DND-41 (cell line): ENCODE data around the gene SEC14L5.

Source experiments
- ATAC-seq: fragments of 200-7000 bp; cut with Tn5 transposase; 3 replicates; pipeline ENCODE4 v1.9.1; 2021; ENCODE audit warnings: low read depth; ENCODE audit not compliant: insufficient read depth
- DNase-seq: peaks from one replicate; pipeline ENCODE4 v3.0.0-alpha.2; 2020
- H2AFZ ChIP-seq: 2 replicates; pipeline ENCODE4 v1.6.0; 2012; ENCODE audit warnings: low read depth, low read length
- H3K27ac ChIP-seq: 2 replicates; pipeline ENCODE4 v1.5.1; 2012; ENCODE audit warnings: low read length, inconsistent platforms
- H3K27me3 ChIP-seq: fragments of 200-600 bp; sonication (generic); 2 replicates; pipeline ENCODE4 v1.6.0; 2012; ENCODE audit warnings: low read length, mild to moderate bottlenecking, inconsistent platforms; ENCODE audit not compliant: insufficient read depth, poor library complexity
- H3K36me3 ChIP-seq: 2 replicates; pipeline ENCODE4 v1.5.1; 2012; ENCODE audit warnings: low read length, inconsistent platforms; ENCODE audit not compliant: insufficient read depth
- H3K4me1 ChIP-seq: 2 replicates; pipeline ENCODE4 v1.5.1; 2012; ENCODE audit warnings: mild to moderate bottlenecking, low read length; ENCODE audit not compliant: insufficient read depth
- H3K4me2 ChIP-seq: 2 replicates; pipeline ENCODE4 v1.6.0; 2012; ENCODE audit warnings: mild to moderate bottlenecking, moderate library complexity, low read length, inconsistent platforms; ENCODE audit not compliant: insufficient read depth
- H3K4me3 ChIP-seq, 2 experiments: fragments of 200-600 bp in 1 of 2; shearing (Covaris generic) in 1 of 2; 2 replicates each; pipeline ENCODE4 v1.5.1; 2012 to 2016; ENCODE audit warnings: inconsistent platforms in 2 of 2, low read length in 2 of 2, mild to moderate bottlenecking in 2 of 2, low read depth in 1 of 2, moderate library complexity in 1 of 2
- H3K79me2 ChIP-seq: 2 replicates; pipeline ENCODE4 v1.6.0; 2012; ENCODE audit warnings: low read length, inconsistent platforms; ENCODE audit not compliant: insufficient read depth
- H3K9ac ChIP-seq: 2 replicates; pipeline ENCODE4 v1.6.0; 2012; ENCODE audit warnings: low read depth, mild to moderate bottlenecking, inconsistent platforms, low read length, moderate library complexity
- H3K9me3 ChIP-seq: 2 replicates; pipeline ENCODE4 v1.5.1; 2012; ENCODE audit warnings: low read length, moderate library complexity, mild to moderate bottlenecking, inconsistent platforms; ENCODE audit not compliant: insufficient read depth, severe bottlenecking
- H4K20me1 ChIP-seq: 2 replicates; pipeline ENCODE4 v1.6.0; 2012; ENCODE audit warnings: low read length; ENCODE audit not compliant: insufficient read depth
- EZH2 ChIP-seq: IDR thresholded peaks from 3 replicates; pipeline ENCODE4 v1.6.1; 2012; ENCODE audit warnings: borderline replicate concordance, low read depth, mild to moderate bottlenecking, moderate library complexity, low read length, inconsistent platforms; ENCODE audit not compliant: severe bottlenecking
- TF ChIP-seq, protein P1 (sequence below): IDR thresholded peaks from 2 replicates; pipeline ENCODE4 v1.5.1; 2012; ENCODE audit warnings: borderline replicate concordance, low read length, moderate library complexity, mild to moderate bottlenecking; ENCODE audit not compliant: poor library complexity, severe bottlenecking; ENCODE audit errors: extremely low read depth

SEC14L5 gene

DNA sequence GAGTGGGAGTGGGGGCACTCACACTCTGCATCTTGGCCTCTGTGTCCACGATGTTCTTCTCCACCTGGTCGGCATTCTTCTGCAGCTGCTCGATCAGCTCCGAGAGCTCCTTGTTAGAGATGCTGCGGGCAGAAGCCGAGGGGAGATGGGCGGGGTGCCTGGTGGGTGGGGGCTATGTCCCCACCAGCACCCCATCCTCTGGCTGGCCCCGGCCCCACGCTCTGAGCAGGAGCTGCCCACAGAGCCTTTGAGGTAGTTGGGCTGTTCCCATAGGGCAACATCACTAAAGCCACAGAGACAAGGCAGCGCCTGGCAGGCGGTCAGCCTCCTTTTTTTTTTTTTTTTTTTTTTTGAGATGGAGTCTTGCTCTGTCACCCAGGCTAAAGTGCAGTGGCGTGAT lies 47.3 kb upstream of the SEC14L5 start:
- Histone ChIP-seq H3K4me2 (no peak overlapping the region), H3K4me3 (no peak overlapping the region), H4K20me1 (0 out of 2 replicates have a peak, but pooled peaks cover 6% of the 10 kb centered on the region), H3K27me3 (peaks cover 3% of the 10 kb centered on the region), H3K9ac (no peak overlapping the region), H3K36me3 (no peaks in the 10 kb centered on the region), H3K9me3 (no peaks in the 10 kb centered on the region), H2AFZ (no peak overlapping the region), H3K79me2 (no peaks in the 10 kb centered on the region), H3K27ac (no peak overlapping the region), H3K4me1 (peaks cover 3% of the 10 kb centered on the region; the same call in 1 of the 2 replicates)
- TF ChIP-seq, protein P1, sequence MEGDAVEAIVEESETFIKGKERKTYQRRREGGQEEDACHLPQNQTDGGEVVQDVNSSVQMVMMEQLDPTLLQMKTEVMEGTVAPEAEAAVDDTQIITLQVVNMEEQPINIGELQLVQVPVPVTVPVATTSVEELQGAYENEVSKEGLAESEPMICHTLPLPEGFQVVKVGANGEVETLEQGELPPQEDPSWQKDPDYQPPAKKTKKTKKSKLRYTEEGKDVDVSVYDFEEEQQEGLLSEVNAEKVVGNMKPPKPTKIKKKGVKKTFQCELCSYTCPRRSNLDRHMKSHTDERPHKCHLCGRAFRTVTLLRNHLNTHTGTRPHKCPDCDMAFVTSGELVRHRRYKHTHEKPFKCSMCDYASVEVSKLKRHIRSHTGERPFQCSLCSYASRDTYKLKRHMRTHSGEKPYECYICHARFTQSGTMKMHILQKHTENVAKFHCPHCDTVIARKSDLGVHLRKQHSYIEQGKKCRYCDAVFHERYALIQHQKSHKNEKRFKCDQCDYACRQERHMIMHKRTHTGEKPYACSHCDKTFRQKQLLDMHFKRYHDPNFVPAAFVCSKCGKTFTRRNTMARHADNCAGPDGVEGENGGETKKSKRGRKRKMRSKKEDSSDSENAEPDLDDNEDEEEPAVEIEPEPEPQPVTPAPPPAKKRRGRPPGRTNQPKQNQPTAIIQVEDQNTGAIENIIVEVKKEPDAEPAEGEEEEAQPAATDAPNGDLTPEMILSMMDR: no peak
- ATAC-seq (no peak), DNase-seq (no peak)

DNA sequence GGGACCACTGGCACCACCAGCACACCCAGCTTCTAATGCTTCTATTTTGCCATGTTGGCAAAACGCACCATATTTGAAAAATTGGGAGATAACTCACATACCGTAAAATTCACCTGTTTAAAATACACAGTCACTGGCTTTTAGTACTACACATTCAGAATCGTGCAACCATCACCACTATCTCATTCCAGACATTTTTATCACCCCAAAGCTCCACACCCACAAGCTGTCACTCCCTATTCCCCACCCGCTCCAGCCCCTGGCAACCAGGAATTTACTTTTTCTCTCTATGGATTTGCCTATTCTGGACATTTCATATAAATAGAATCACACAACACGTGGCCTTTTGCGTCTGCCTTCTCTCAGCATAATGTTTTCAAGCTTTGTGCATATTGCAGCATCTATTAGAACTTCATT lies 46.2 kb upstream of the SEC14L5 start:
- no peaks in the 10 kb centered on the region for H3K79me2 ChIP-seq
- peaks cover 3% of the 10 kb centered on the region for H3K27me3 ChIP-seq
- TF ChIP-seq EZH2: no peak
- TF ChIP-seq, protein P1: no peak
- H3K9ac ChIP-seq: no peak overlapping the region
- no peaks in the 10 kb centered on the region for H3K36me3 ChIP-seq
- H3K4me1 ChIP-seq: peaks cover 3% of the 10 kb centered on the region; the same call in 1 of the 2 replicates
- H3K27ac ChIP-seq: no peak overlapping the region
- ATAC-seq (no peak), DNase-seq (no peak)
- 0 out of 2 replicates have a peak, but pooled peaks cover 6% of the 10 kb centered on the region for H4K20me1 ChIP-seq
- no peak overlapping the region for H3K4me3 ChIP-seq
- H3K9me3 ChIP-seq: no peaks in the 10 kb centered on the region
- no peak overlapping the region for H2AFZ ChIP-seq
- H3K4me2 ChIP-seq: no peak overlapping the region

DNA sequence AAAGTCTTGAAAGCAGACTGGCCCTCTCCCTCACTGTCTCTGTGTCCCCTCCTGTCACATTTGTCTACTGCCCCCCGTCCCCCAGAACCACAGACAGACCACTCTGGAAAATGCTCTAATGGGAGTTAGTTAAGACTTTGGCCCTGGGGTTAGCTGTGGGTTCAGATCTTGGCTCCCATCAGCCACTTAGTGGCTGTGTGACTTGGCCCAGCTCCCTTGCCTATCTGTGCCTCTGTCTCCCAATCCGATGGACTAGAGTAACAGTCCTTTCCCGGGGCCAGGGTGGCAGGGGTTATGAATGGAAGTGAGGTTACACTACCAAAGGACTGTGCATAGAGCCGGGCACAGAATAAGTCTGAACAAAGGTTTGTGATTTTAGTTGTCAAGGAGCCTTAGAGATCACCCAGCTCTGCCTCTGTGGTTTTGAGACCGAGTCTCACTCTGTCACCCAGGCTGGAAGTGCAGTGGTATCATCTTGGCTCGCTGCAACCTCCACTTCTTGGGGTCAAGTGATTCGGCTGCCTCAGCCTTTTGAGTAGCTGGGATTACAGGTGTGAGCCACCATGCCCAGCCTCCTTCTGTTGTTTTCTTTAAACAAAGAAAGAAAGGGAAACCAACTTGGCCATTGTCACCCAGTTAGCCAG lies 44.9 kb upstream of the SEC14L5 start:
- no peak for ATAC-seq
- H3K4me1 ChIP-seq: peaks cover 3% of the 10 kb centered on the region; the same call in 1 of the 2 replicates
- H3K27ac ChIP-seq: no peak overlapping the region

More for the DNA sequence above, 44.9 kb upstream of the SEC14L5 start:
- no peaks in the 10 kb centered on the region for H3K9me3 ChIP-seq
- peaks cover 3% of the 10 kb centered on the region for H3K27me3 ChIP-seq
- no peak overlapping the region for H3K9ac ChIP-seq
- TF ChIP-seq EZH2: no peak
- TF ChIP-seq, protein P1: no peak
- H4K20me1 ChIP-seq: 0 out of 2 replicates have a peak, but pooled peaks cover 6% of the 10 kb centered on the region
- H3K4me2 ChIP-seq: no peak overlapping the region
- no peak overlapping the region for H3K4me3 ChIP-seq
- no peak for DNase-seq
- no peaks in the 10 kb centered on the region for H3K36me3 ChIP-seq
- H3K79me2 ChIP-seq: no peaks in the 10 kb centered on the region
- no peak overlapping the region for H2AFZ ChIP-seq
